ENCODE results near the gene PRPSAP2. TPM values are rescaled to one million over a fixed set of nuclear protein-coding genes. Genes with fewer than 3 reads are reported as not detected.

The PRPSAP2 gene
- polyA plus RNA-seq, 4 donors, result 30.2 to 43.2 (median 30.6) TPM

DNA sequence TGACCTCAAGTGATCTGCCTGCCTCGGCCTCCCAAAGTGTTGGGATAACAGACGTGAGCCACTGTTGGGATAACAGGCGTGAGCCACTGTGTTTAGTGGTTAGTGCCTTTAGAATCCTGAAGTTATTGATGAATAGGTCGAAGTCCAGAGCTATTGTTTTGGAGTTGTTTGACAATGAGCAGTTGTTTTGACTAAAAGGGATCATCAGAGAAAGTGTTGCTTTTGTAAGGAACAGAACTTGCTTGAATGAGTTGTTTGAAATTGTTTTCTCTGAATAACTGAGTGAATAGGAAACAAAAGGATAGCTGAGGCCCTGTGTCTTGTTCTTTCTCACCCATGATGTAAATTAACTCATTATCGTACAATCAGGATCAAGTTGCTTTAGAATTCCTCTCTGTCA lies 46.6 kb downstream of the PRPSAP2 start:
- no peaks in the 10 kb centered on the region for H3K27me3 ChIP-seq (ENCODE audit: control insufficient read depth in 3 of 3, insufficient read depth in 3 of 3, low read length in 3 of 3)
- H3K4me1 ChIP-seq (ENCODE audit: control insufficient read depth in 3 of 3, insufficient read depth in 2 of 3, low read depth in 1 of 3, low read length in 2 of 3), result peaks cover 0 to 22% (median 4%) of the 10 kb centered on the region in 3 donors
- H3K27ac ChIP-seq (ENCODE audit: low read depth in 1 of 3, low read length in 2 of 3), result no peak overlapping the region
- H3K4me3 ChIP-seq (ENCODE audit: low read depth in 1 of 3, low read length in 3 of 3), result no peak overlapping the region
- peaks cover 0 to 56% (median 0%) of the 10 kb centered on the region in 3 donors for H3K36me3 ChIP-seq (ENCODE audit: control insufficient read depth in 3 of 3, insufficient read depth in 2 of 3, low read depth in 1 of 3, low read length in 3 of 3)
- DNase-seq, result no peak
- H3K9me3 ChIP-seq (ENCODE audit: control insufficient read depth in 2 of 2, insufficient read depth in 1 of 2, low read depth in 1 of 2, low read length in 1 of 2), result no peaks in the 10 kb centered on the region
- 78 to 84% (median 78%) methylated on average over 5 of the region's 5 CpGs for WGBS, 3 donors
- no peak for FAIRE-seq

DNA sequence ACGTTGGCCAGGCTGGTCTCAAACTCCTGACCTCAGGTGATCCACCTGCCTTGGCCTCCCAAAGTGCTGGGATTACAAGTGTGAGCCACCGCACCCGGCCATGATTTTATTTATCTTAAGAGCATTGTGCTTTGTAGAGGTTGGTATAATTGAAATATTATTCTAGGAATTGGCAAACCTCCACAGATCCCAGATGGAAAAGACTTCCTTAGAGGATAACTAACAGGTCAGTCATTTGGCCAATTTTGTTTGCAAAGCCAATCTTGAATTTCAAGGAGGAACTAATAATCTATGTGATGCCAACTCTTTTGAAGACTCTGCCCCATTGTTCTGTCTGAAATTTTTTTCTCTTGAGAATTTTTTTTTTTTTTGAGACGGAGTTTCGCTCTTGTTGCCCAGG lies 47.3 kb downstream of the PRPSAP2 start:
- Histone ChIP-seq H3K9me3 (ENCODE audit: control insufficient read depth in 2 of 2, insufficient read depth in 1 of 2, low read depth in 1 of 2, low read length in 1 of 2) (no peaks in the 10 kb centered on the region), H3K27me3 (ENCODE audit: control insufficient read depth in 3 of 3, insufficient read depth in 3 of 3, low read length in 3 of 3) (no peaks in the 10 kb centered on the region), H3K4me1 (ENCODE audit: control insufficient read depth in 3 of 3, insufficient read depth in 2 of 3, low read depth in 1 of 3, low read length in 2 of 3) (peaks cover 0 to 18% (median 4%) of the 10 kb centered on the region in 3 donors), H3K4me3 (ENCODE audit: low read depth in 1 of 3, low read length in 3 of 3) (no peak overlapping the region), H3K27ac (ENCODE audit: low read depth in 1 of 3, low read length in 2 of 3) (no peak overlapping the region), H3K36me3 (ENCODE audit: control insufficient read depth in 3 of 3, insufficient read depth in 2 of 3, low read depth in 1 of 3, low read length in 3 of 3) (peaks cover 0 to 57% (median 0%) of the 10 kb centered on the region in 3 donors)
- DNase-seq (no peak), FAIRE-seq (no peak)
- 67 to 87% (median 76%) methylated on average over 4 to 5 of the region's 5 CpGs for WGBS, 3 donors

DNA sequence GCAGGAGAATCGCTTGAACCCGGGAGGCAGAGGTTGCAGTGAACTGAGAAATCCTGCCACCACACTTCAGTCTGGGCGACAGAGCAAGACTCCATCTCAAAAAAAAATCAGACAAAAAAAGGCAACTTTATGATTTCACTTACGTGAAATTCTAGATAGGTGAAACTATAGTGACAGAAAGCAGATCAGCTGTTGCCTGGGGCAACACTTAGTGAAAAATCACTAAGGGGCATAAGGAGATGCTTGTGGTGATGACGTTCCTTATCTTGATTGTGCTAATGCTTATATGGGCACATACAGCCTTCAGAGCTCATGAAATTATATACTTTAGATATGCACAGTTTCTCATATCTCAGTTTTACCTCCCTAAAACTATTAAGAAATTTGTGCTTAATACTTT lies 52.4 kb downstream of the PRPSAP2 start:
- H3K36me3 ChIP-seq (ENCODE audit: control insufficient read depth in 3 of 3, insufficient read depth in 2 of 3, low read depth in 1 of 3, low read length in 3 of 3), result peaks cover 6 to 69% (median 8%) of the 10 kb centered on the region in 3 donors
- FAIRE-seq, result no peak
- no peak for DNase-seq

DNA sequence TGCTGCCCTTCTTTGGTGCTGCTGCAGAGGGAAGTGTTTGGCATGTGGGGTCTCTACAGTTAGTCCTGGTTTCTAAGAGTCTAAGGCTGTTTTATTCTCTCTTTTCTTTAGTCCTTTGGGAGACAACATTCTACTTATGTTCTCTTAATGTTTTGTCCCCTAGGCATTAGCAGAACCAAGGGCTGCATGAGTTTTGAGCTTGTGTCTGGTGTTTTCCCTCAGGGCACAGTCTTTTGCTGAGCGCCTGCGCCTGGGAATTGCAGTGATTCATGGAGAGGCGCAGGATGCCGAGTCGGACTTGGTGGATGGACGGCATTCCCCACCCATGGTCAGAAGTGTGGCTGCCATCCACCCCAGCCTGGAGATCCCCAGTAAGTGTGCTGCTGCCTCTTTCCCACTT lies 53.0 kb downstream of the PRPSAP2 start:
- DNase-seq, result no peak
- H3K27ac ChIP-seq (ENCODE audit: low read depth in 1 of 3, low read length in 2 of 3), result no peak overlapping the region
- H3K4me3 ChIP-seq (ENCODE audit: low read depth in 1 of 3, low read length in 3 of 3), result no peak overlapping the region
- no peaks in the 10 kb centered on the region for H3K27me3 ChIP-seq (ENCODE audit: control insufficient read depth in 3 of 3, insufficient read depth in 3 of 3, low read length in 3 of 3)
- no peaks in the 10 kb centered on the region for H3K9me3 ChIP-seq (ENCODE audit: control insufficient read depth in 2 of 2, insufficient read depth in 1 of 2, low read depth in 1 of 2, low read length in 1 of 2)
- FAIRE-seq, result no peak
- no peaks in the 10 kb centered on the region for H3K4me1 ChIP-seq (ENCODE audit: control insufficient read depth in 3 of 3, insufficient read depth in 2 of 3, low read depth in 1 of 3, low read length in 2 of 3)
- WGBS, 3 donors, result 93 to 99% (median 97%) methylated on average over 6 of the region's 6 CpGs
- peaks cover 6 to 70% (median 8%) of the 10 kb centered on the region in 3 donors for H3K36me3 ChIP-seq (ENCODE audit: control insufficient read depth in 3 of 3, insufficient read depth in 2 of 3, low read depth in 1 of 3, low read length in 3 of 3)

More for the DNA sequence above, 52.4 kb downstream of the PRPSAP2 start:
- Histone ChIP-seq H3K9me3 (ENCODE audit: control insufficient read depth in 2 of 2, insufficient read depth in 1 of 2, low read depth in 1 of 2, low read length in 1 of 2) (no peaks in the 10 kb centered on the region), H3K4me1 (ENCODE audit: control insufficient read depth in 3 of 3, insufficient read depth in 2 of 3, low read depth in 1 of 3, low read length in 2 of 3) (no peaks in the 10 kb centered on the region), H3K27me3 (ENCODE audit: control insufficient read depth in 3 of 3, insufficient read depth in 3 of 3, low read length in 3 of 3) (no peaks in the 10 kb centered on the region), H3K4me3 (ENCODE audit: low read depth in 1 of 3, low read length in 3 of 3) (no peak overlapping the region), H3K27ac (ENCODE audit: low read depth in 1 of 3, low read length in 2 of 3) (no peak overlapping the region)
- 84 to 92% (median 88%) methylated on average over 5 of the region's 5 CpGs for WGBS, 3 donors

DNA sequence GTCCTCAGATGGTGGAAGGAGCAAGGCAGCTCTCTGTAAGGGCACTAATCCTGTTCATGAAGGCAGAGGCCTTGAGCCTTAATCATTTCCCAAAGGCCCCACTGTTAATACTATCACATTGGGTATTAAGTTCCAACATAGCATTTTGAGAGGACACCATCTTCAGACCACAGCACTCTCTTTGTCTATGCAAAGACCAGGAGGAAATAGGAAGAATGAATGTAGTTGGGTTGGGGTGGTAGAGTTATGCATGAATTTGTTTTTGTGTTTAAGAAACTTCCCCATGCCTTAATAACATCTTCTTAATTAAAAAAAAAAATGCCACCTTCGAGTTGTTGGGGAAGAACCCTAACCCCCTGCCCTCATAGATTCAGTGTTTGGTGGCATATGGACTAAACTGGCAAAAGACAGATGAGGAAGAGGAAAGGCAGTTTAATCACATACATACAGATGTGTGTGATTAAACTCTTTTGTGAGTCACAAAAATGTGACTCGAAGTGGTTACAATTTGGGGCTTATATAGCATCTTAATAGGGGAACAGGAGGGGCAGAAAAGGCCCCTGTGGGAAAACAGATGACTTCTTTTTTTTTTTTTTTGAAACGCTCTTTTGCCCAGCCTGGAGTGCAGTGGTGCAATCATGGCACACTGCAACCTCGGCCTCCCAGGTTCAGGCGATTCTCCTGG lies 59.0 kb downstream of the PRPSAP2 start:
- FAIRE-seq, result no peak
- no peak for DNase-seq
- Histone ChIP-seq H3K4me3 (ENCODE audit: low read depth in 1 of 3, low read length in 3 of 3) (no peak overlapping the region), H3K9me3 (ENCODE audit: control insufficient read depth in 2 of 2, insufficient read depth in 1 of 2, low read depth in 1 of 2, low read length in 1 of 2) (no peaks in the 10 kb centered on the region), H3K27ac (ENCODE audit: low read depth in 1 of 3, low read length in 2 of 3) (no peak overlapping the region), H3K27me3 (ENCODE audit: control insufficient read depth in 3 of 3, insufficient read depth in 3 of 3, low read length in 3 of 3) (no peaks in the 10 kb centered on the region), H3K36me3 (ENCODE audit: control insufficient read depth in 3 of 3, insufficient read depth in 2 of 3, low read depth in 1 of 3, low read length in 3 of 3) (peaks cover 0 to 67% (median 13%) of the 10 kb centered on the region in 3 donors), H3K4me1 (ENCODE audit: control insufficient read depth in 3 of 3, insufficient read depth in 2 of 3, low read depth in 1 of 3, low read length in 2 of 3) (peaks cover 4 to 21% (median 14%) of the 10 kb centered on the region in 3 donors)
- WGBS, 3 donors, result 57 to 70% (median 68%) methylated on average over 3 to 5 of the region's 5 CpGs

DNA sequence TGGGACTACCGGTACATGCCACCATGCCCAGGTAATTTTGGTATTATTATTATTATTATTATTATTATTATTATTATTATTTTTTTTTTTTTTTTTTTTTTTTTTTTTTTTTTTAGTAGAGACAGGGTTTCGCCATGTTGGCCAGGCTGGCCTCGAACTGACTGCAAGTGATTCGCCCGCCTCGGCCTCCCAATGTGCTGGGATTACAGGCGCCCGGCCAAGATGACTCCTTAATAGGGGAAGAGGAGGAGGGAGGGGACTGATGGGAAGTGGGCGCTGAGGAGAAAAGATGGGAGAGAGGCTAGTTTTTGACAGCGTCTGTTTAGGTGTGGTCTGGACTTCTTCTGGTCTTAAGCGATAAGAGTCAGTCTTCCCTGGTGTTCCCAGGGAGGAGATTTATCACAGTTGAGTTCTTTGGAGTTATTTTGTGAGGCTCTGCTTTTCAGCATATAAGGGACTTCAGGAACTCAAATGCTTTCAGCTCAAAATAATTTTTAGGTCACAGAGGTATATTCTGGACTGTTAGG lies 59.6 kb downstream of the PRPSAP2 start:
- H3K27me3 ChIP-seq (ENCODE audit: control insufficient read depth in 3 of 3, insufficient read depth in 3 of 3, low read length in 3 of 3), result no peaks in the 10 kb centered on the region
- H3K9me3 ChIP-seq (ENCODE audit: control insufficient read depth in 2 of 2, insufficient read depth in 1 of 2, low read depth in 1 of 2, low read length in 1 of 2), result no peaks in the 10 kb centered on the region
- peaks cover 0 to 63% (median 13%) of the 10 kb centered on the region in 3 donors for H3K36me3 ChIP-seq (ENCODE audit: control insufficient read depth in 3 of 3, insufficient read depth in 2 of 3, low read depth in 1 of 3, low read length in 3 of 3)
- H3K4me1 ChIP-seq (ENCODE audit: control insufficient read depth in 3 of 3, insufficient read depth in 2 of 3, low read depth in 1 of 3, low read length in 2 of 3), result peaks cover 4 to 26% (median 17%) of the 10 kb centered on the region in 3 donors
- no peak overlapping the region for H3K27ac ChIP-seq (ENCODE audit: low read depth in 1 of 3, low read length in 2 of 3)
- no peak overlapping the region for H3K4me3 ChIP-seq (ENCODE audit: low read depth in 1 of 3, low read length in 3 of 3)
- no peak for FAIRE-seq
- WGBS, 3 donors, result 92 to 95% (median 93%) methylated on average over 10 to 11 of the region's 11 CpGs
- DNase-seq, result no peak

DNA sequence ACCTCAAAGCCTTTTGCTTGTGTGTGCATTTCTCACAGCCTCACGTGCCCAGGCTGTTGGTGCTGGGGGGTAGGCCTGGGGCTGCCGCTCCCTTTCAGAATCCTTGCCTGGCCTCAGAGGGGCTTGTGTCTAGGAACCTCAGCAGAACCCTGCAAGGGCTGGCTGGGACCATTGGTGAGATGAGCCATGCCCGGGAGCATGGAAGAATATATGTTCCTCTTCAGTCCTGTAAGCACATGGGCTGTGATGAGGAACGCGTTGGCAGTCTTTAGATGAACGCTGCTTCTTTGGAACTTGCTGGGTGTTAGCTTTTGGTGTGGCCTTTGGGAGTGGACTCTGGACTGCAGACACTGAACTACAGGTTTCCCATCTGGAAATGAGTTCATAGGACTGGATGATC lies 62.0 kb downstream of the PRPSAP2 start:
- no peaks in the 10 kb centered on the region for H3K9me3 ChIP-seq (ENCODE audit: control insufficient read depth in 2 of 2, insufficient read depth in 1 of 2, low read depth in 1 of 2, low read length in 1 of 2)
- H3K4me3 ChIP-seq (ENCODE audit: low read depth in 1 of 3, low read length in 3 of 3), result no peak overlapping the region
- no peaks in the 10 kb centered on the region for H3K27me3 ChIP-seq (ENCODE audit: control insufficient read depth in 3 of 3, insufficient read depth in 3 of 3, low read length in 3 of 3)
- H3K36me3 ChIP-seq (ENCODE audit: control insufficient read depth in 3 of 3, insufficient read depth in 2 of 3, low read depth in 1 of 3, low read length in 3 of 3), result peaks cover 0 to 54% (median 9%) of the 10 kb centered on the region in 3 donors
- FAIRE-seq, result no peak
- DNase-seq, result peak; percentile 70 to 86
- 25 to 62% (median 38%) methylated on average over 6 of the region's 6 CpGs for WGBS, 3 donors
- peaks cover 4 to 27% (median 17%) of the 10 kb centered on the region in 3 donors for H3K4me1 ChIP-seq (ENCODE audit: control insufficient read depth in 3 of 3, insufficient read depth in 2 of 3, low read depth in 1 of 3, low read length in 2 of 3)
- H3K27ac ChIP-seq (ENCODE audit: low read depth in 1 of 3, low read length in 2 of 3), result peak overlapping the region in 2 of 3 donors; percentile 9 to 63

DNA sequence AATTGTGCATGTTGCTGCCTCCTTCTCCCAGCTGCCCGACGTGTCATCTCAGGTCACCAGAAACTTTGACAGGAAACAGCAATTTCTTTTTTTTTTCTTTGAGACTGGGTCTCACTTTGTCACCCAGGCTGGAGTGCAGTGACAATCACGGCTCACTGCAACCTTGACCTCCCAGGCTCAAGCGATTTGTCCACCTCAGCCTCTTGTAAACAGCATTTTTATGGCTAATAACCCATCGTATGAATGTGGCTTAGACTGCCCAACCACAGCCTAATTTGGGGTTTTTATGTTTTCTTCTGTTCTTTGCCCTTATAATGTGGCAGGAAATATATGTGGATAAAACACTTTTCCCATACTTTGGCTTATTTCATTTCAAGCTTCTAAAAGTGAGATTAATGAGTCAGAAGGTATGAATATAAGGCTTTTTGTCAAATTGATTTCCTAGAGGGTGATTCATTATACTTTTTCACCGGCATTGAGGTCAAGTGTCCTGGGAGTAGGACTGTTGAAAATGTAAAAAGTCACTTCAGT lies 63.0 kb downstream of the PRPSAP2 start:
- Histone ChIP-seq H3K27me3 (ENCODE audit: control insufficient read depth in 3 of 3, insufficient read depth in 3 of 3, low read length in 3 of 3) (no peaks in the 10 kb centered on the region), H3K4me3 (ENCODE audit: low read depth in 1 of 3, low read length in 3 of 3) (no peak overlapping the region), H3K36me3 (ENCODE audit: control insufficient read depth in 3 of 3, insufficient read depth in 2 of 3, low read depth in 1 of 3, low read length in 3 of 3) (peaks cover 0 to 52% (median 14%) of the 10 kb centered on the region in 3 donors), H3K27ac (ENCODE audit: low read depth in 1 of 3, low read length in 2 of 3) (peak overlapping the region in 2 of 3 donors; percentile 46 to 79), H3K9me3 (ENCODE audit: control insufficient read depth in 2 of 2, insufficient read depth in 1 of 2, low read depth in 1 of 2, low read length in 1 of 2) (no peaks in the 10 kb centered on the region), H3K4me1 (ENCODE audit: control insufficient read depth in 3 of 3, insufficient read depth in 2 of 3, low read depth in 1 of 3, low read length in 2 of 3) (peaks cover 4 to 27% (median 17%) of the 10 kb centered on the region in 3 donors)
- FAIRE-seq, result no peak
- no peak for DNase-seq
- WGBS, 3 donors, result 15 to 29% (median 28%) methylated on average over 6 of the region's 6 CpGs

Measured in small intestine (tissue), 7 donors.